Measurements from ENCODE around the gene PCSK6. TPM values are rescaled to one million over a fixed set of nuclear protein-coding genes. Genes with fewer than 3 reads are reported as not detected.

Gene PCSK6
- total RNA-seq, 1 donor from 2014 or later, result 31.8 TPM

DNA sequence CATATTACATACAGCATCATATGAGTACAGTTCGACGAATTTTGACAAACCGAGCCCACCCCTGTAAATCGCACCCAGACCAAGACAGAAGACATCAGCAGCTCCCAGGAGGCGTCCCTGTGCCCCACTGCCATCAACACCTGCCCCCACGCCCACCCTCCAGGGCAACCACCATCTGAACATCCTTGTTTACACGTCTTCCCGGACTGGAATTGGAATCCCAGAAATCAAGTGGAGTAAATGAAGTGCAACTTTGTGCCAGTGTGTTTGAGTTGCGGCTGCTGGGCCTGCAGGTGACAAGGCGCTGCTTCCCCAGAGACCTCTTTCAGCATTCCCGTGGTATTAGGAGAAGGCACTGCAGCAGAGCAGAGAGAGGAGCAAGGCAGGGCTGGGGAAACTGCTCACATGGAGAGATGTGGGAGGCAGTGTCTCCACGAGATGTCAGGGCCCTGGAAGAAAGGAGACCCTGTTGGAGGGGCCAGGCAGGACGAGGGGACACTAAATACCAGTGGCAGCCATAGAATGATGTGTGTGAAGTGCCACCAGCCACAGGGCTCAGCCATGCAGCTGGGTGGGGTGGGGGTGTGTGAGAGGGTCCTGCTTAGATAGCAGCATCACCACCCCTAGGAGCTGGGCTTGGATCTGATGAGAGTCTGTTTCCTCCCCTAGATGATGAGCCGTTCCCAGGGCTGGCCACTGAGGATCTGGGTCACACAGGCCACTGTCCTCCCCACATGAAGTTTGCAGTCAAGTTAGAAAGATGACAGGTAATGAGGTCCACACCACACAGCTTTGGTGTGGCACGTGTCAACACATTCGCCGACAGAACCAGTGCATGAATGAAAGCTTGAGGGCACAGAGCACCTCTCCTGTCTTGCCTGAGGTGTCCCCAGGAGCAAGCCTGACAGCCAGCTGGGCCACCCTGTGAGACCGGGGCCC lies 33.4 kb upstream of the PCSK6 start:
- DNase-seq (ENCODE audit: low read depth in 2 of 2), result no peak

- DNase-seq (ENCODE audit: low read depth in 2 of 2), result no peak
Measured at GRCh38 chr15:101522091-101522490, 32.6 kb upstream of the PCSK6 start.

GRCh38 chr15:101521591-101521990 lies 32.1 kb upstream of the PCSK6 start:
- DNase-seq (ENCODE audit: low read depth in 2 of 2), result no peak

DNA sequence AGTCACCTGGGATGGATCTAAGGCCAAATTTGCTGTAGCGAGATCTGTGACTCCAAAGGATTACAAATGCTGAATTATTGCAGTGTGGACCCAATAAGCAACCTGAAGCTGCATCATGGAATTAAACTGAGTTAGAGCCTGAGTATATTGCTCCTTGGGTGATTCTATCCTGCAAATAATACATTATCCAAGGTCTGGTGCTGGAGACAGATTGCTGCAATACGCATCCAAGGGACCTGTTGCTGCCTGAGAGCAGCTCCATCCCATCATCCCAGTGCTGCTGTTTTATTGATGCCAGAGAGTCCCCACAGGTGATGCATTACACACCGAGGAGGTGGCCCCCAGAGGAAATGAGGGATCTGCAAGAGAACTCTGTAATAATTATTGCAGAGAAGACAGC lies 31.6 kb upstream of the PCSK6 start:
- no peak for DNase-seq (ENCODE audit: low read depth in 2 of 2)

GRCh38 chr15:101520395-101520794 lies 30.9 kb upstream of the PCSK6 start:
- DNase-seq (ENCODE audit: low read depth in 2 of 2), result no peak

DNA sequence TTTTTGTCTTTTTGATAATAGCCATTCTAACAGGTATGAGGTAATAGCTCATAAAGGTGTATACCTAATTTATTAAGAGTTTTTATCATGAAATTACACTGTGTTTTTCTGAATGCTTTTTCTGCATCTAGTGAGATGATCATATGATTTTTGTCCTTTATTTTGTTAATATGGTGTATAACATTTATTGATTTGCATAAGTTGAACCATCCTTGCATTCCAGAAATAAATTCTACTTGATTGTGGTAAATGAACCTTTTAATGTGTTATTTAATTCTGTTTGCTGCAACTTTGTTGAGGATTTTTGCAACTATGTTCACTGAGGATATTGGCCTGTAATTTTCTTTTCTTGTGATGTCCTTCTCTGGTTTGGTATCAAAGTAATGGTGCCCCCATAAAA lies 28.0 kb upstream of the PCSK6 start:
- DNase-seq (ENCODE audit: low read depth in 2 of 2), result no peak

GRCh38 chr15:101514318-101514717 lies 24.8 kb upstream of the PCSK6 start:
- no peak for DNase-seq (ENCODE audit: low read depth in 2 of 2)

DNA sequence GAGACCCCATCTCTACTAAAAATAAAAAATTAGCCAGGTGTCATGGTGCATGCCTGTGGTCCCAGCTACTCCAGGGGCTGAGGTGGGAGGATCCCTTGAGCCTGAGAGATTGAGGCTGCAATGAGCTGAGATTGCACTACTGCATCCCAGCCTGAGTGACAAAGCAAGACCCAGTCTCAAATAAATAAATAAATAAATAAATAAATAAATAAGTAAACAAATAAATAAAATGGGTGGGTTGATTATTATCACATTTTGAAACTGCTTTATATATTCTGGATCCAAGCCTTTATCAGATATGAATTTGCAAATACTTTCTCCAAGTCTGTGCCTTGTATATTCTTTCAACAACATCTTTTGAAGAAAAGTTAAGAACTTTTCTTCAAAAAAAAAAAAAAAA lies 22.2 kb upstream of the PCSK6 start:
- DNase-seq (ENCODE audit: low read depth in 2 of 2), result no peak

- DNase-seq (ENCODE audit: low read depth in 2 of 2), result no peak
Measured at GRCh38 chr15:101510212-101511197, 21.0 kb upstream of the PCSK6 start.

- DNase-seq (ENCODE audit: low read depth in 2 of 2), result no peak
Measured at GRCh38 chr15:101509279-101509678, 19.8 kb upstream of the PCSK6 start.

DNA sequence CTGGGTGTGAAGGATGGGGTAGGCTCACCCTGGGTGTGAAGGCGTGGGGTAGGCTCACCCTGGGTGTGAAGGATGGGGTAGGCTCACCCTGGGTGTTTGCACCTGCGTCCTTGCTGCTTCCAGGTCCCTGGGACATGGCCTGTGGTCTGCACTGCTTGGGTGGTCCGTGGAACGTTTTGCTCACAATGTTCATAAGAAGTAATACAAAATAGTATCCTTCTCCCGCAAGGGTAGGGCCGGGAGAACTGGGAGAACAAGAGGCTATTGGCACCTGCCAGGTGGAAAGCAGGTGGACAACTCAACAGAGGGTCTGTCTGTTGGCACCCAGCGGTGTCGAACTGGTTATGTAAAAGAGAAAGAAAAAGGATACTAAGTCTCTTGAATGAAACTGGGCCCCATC lies 17.0 kb upstream of the PCSK6 start:
- no peak for DNase-seq (ENCODE audit: low read depth in 2 of 2)

DNA sequence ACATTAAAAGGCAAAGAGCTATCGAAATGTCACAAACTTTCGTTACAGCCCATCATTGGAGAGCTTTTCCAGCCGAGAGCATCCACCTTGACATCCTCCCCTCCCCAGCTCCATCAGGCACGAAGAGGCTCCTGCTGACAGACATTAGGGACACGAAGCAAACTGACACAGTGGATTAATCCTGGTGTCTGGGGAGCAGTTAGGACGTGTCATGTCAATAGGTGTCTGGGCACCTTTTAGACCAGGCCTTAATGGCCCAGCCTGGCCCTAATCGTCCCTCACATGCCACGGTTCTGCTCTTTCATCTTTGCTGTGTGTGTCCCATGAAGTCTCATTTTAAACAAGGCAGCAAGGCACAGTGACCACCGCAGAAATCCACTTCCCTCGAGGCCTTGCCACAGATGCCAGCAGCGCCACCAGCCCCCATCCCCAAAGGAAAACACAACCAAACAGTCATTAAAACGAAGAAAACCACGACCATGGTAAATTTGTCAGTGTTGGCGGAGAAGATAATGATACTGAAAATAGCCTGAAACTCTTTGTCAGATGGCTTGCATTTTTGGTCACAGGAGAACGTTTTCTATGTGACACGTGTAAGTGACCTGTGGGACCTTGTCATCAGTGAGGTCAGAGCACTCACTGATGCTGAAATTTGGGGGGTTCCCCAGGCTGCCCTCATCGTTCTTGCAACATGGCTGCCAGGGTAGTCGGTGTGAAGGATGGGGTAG lies 16.3 kb upstream of the PCSK6 start:
- DNase-seq (ENCODE audit: low read depth in 2 of 2), result no peak

DNA sequence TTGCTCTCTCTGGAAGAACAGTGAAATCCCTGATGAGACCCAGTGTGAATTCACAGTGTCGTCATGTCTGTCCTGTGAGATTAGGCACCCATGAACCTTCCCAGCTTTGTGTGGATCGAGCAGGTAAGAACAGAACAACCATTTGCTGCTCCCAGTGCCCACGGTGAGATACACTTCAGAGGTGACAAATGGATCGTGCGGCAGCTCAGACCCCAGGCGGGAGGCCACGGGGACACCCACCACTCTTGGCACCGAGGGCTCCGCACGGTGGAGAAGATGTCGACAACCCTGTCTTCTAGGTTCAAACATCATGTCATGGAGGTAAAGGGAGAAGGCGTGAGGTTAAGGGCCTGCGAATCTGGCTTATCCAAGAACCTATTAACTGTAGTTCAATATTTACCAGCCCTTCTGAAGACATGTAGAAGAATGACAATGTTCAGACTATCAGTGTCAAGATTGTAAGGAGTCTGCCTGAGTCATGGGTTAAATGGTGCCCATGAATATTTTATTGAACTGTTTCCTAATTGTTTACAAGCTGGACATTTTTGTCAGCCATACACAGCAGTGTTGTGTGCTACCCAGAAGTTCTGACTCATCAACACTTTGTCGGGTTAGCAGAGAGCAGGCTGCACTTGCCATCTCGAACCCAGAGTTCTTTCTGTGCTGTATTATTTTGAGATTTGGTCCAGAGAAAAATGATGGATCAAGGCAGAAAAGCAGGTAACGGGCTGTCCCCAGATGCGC lies 15.5 kb upstream of the PCSK6 start:
- DNase-seq (ENCODE audit: low read depth in 2 of 2), result no peak

- no peak for DNase-seq (ENCODE audit: low read depth in 2 of 2)
Measured at GRCh38 chr15:101504373-101504772, 14.9 kb upstream of the PCSK6 start.

DNA sequence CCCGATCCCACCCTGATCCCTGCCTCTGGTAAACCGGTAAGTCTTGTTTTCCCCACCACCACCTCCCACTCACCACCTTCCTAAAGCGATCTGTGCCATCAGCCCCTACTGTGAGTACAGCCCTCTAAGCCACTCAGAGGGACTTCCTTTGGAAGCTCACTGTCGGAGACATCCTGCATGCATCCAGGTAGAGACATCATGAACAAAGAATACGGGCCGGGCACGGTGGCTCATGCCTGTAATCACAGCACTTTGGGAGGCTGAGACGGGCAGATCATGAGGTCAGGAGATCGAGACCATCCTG lies 13.7 kb upstream of the PCSK6 start:
- DNase-seq (ENCODE audit: low read depth in 2 of 2), result no peak

DNA sequence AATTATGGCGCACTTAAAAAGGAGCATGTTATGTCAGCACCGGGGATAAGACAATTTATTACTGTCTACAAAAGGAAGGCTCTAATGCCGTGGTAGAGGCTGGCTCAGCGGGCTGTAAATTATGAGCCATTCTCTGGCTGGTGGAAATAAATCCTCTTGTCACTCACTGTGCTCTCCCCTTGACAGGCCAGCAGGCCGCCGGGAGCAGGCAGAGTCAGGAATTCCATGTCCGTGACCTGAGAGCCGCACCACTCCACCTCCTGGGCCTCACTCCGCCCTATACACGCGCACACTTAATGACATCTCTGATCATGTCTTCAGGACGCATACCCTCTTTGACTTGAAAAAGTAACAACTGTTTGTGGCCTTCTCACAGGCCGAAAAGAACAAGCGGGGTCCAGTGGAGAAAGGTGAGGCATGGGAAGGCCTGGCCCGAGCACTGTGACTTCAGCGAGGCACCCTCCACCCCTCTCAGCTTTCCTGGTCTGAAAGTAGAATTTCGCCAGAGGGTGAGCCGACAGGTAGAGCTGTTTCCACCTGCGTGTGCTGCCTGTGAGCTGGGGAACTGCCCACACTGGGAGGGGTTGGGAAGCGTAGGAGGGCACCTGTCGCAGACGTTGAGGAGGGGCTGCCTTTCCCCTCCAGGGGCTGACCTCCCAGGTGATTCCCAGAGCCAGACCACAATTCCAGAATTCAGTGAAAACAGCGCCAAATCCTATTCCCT lies 13.2 kb upstream of the PCSK6 start:
- no peak for DNase-seq (ENCODE audit: low read depth in 2 of 2)

- peak in 1 of 2 donors; percentile 44 for DNase-seq (ENCODE audit: low read depth in 2 of 2)
Measured at GRCh38 chr15:101501703-101502373, 12.3 kb upstream of the PCSK6 start.

DNA sequence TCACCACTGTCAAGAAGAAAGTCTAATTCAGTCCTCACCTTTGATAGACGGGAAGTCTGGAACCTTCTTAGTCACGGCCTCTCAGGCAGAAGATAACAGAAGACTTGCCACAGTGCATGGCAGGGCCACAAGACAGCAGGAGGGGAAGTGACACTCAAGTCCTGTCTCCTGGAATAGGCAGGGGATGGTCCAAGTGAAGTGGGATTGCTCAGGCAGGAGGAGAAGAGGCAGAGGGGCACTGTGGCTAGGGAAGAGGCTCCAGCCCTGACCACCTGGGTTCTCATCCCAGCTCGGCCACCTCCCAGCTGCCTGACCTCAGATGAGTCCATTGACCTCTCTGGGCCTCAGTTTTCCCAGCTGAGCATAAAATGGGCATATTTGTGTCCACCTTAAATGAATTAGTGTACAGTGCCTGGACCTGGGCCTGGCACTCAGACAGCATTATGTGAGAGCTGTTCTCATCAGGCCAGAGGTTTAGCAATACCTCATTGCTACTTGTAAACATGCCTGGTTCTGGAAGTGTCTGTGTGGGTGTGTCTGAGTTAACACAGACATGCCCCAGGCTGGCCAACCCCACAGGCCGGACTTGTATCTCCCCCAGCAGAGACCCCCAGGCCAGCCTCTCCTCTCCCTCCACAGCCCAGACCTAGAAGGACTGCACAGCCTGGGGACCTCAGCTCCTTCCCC lies 11.5 kb upstream of the PCSK6 start:
- no peak for DNase-seq (ENCODE audit: low read depth in 2 of 2)

All from dermis microvascular lymphatic vessel endothelial cell (primary cell).